Measurements from ENCODE around the gene EME1. TPM values are rescaled to one million over a fixed set of nuclear protein-coding genes. Genes with fewer than 3 reads are reported as not detected.

EME1 gene
- total and polyA plus RNA-seq, 2 experiments from 2014 or later, result 14.4 to 15.9 TPM

- no peak for TF ChIP-seq CTCF (conservative IDR thresholded peaks at IDR 0.05; ENCODE audit: low read depth in 2 of 2)
- TF ChIP-seq CREB1 (CRISPR knock-in tag; IDR thresholded peaks at IDR 0.05; ENCODE audit: low read depth), result no peak
- no peak for TF ChIP-seq ZNF331 (CRISPR knock-in tag; IDR thresholded peaks at IDR 0.05; ENCODE audit: low read depth)
- no peak for TF ChIP-seq EZH2phosphoT487 (IDR thresholded peaks at IDR 0.05; ENCODE audit: unreplicated experiment)
These were observed 52.1 kb downstream of the EME1 start (continued) for GRCh38 chr17:50424996-50425681.

- peak within 1 kb of the TSS; percentile 94 for H3K4me2 ChIP-seq
- H3K27me3 ChIP-seq (ENCODE audit: insufficient read depth), result peaks cover 13% of the 10 kb centered on the region; the same call in 1 of the 2 replicates
- Mint-ChIP-seq H3K27ac (peak within 1 kb of the TSS; percentile 19; the same call in 1 of the 2 replicates), H3K36me3 (ENCODE audit: low read depth) (no peaks in the 10 kb centered on the region), H3K4me3 (peak within 1 kb of the TSS; percentile 81), H3K9me3 (no peaks in the 10 kb centered on the region; the same call in 1 of the 3 replicates), H3K27me3 (ENCODE audit: insufficient read depth, low read depth, poor library complexity) (peaks cover 13% of the 10 kb centered on the region), H3K4me1 (peaks cover 24% of the 10 kb centered on the region)
- H3F3A ChIP-seq (replicated peaks; ENCODE audit: low read depth), result peaks cover 7% of the 10 kb centered on the region; the same call in 1 of the 2 replicates
- peaks cover 18% of the 10 kb centered on the region for H3K4me1 ChIP-seq (ENCODE audit: insufficient read depth)
- H3K4me3 ChIP-seq, result peak within 1 kb of the TSS; percentile 84
- H4K20me1 ChIP-seq (replicated peaks; ENCODE audit: insufficient read depth), result no peaks in the 10 kb centered on the region
- DNase-seq (ENCODE audit: low spot score) (peak; percentile 71), ATAC-seq (peak; percentile 69)
- H3K9me2 ChIP-seq (ENCODE audit: insufficient read depth), result no peaks in the 10 kb centered on the region
- peak within 1 kb of the TSS; percentile 99 for H2AFZ ChIP-seq
- H3K36me3 ChIP-seq (ENCODE audit: insufficient read depth), result no peaks in the 10 kb centered on the region
- peak within 1 kb of the TSS; percentile 47 for H3K27ac ChIP-seq (ENCODE audit: low read depth)
- TF ChIP-seq CREB1 (CRISPR knock-in tag; IDR thresholded peaks at IDR 0.05; ENCODE audit: low read depth), result no peak
- TF ChIP-seq POLR2AphosphoS5 (IDR thresholded peaks at IDR 0.05; ENCODE audit: low read depth), result peak; percentile 66; the same call in 1 of the 2 replicates
- peaks cover 5% of the 10 kb centered on the region for H3K79me2 ChIP-seq (replicated peaks; ENCODE audit: insufficient read depth)
These were observed 52.8 kb downstream of the EME1 start, which contains the start of gene ACSF2 for GRCh38 chr17:50425682-50426471. TSS of gene ACSF2 (plus strand) at chr17:50426218. CDS start at chr17:50426262, 44 bp downstream.

- DNase-seq (ENCODE audit: low spot score) (no peak), ATAC-seq (no peak; the same call in 2 of the 3 replicates)
- H3K4me3 Mint-ChIP-seq, result peak overlapping the region; percentile 81
- H3K9me3 Mint-ChIP-seq, result no peaks in the 10 kb centered on the region; the same call in 1 of the 3 replicates
- H3K4me1 ChIP-seq (ENCODE audit: insufficient read depth), result peaks cover 18% of the 10 kb centered on the region
- H3K27ac ChIP-seq (ENCODE audit: low read depth), result no peak overlapping the region
- H3K27me3 ChIP-seq (ENCODE audit: insufficient read depth), result peaks cover 13% of the 10 kb centered on the region; the same call in 1 of the 2 replicates
- H2AFZ ChIP-seq, result peak overlapping the region; percentile 63; the same call in 1 of the 2 replicates
- H3K27ac Mint-ChIP-seq, result no peak overlapping the region
- no peaks in the 10 kb centered on the region for H3K36me3 ChIP-seq (ENCODE audit: insufficient read depth)
- no peaks in the 10 kb centered on the region for H3K9me2 ChIP-seq (ENCODE audit: insufficient read depth)
- H3K27me3 Mint-ChIP-seq (ENCODE audit: insufficient read depth, low read depth, poor library complexity), result peaks cover 13% of the 10 kb centered on the region
- H3K36me3 Mint-ChIP-seq (ENCODE audit: low read depth), result no peaks in the 10 kb centered on the region
- peaks cover 24% of the 10 kb centered on the region for H3K4me1 Mint-ChIP-seq
- H3K4me2 ChIP-seq, result peak overlapping the region; percentile 94
- H3K4me3 ChIP-seq, result peak overlapping the region; percentile 84
- TF ChIP-seq POLR2AphosphoS5 (IDR thresholded peaks at IDR 0.05; ENCODE audit: low read depth) (no peak), ZNF331 (CRISPR knock-in tag; IDR thresholded peaks at IDR 0.05; ENCODE audit: low read depth) (no peak), CREB1 (CRISPR knock-in tag; IDR thresholded peaks at IDR 0.05; ENCODE audit: low read depth) (no peak)
- peaks cover 5% of the 10 kb centered on the region for H3K79me2 ChIP-seq (replicated peaks; ENCODE audit: insufficient read depth)
- H4K20me1 ChIP-seq (replicated peaks; ENCODE audit: insufficient read depth), result no peaks in the 10 kb centered on the region
- H3F3A ChIP-seq (replicated peaks; ENCODE audit: low read depth), result peaks cover 7% of the 10 kb centered on the region; the same call in 1 of the 2 replicates
These were observed 53.4 kb downstream of the EME1 start for GRCh38 chr17:50426472-50426782.
